HG02884 (cell line): ENCODE results near the gene TGFBR3.
"Not testable (repeated sequence)": the region's sequence is repeated elsewhere in the genome, so short reads cannot be mapped to it uniquely, and the experiment has no call there.

Experiments used
- ATAC-seq: cut with Tn5 transposase; IDR thresholded peaks from one replicate; pipeline ENCODE4 v1.9.1; 2021; ENCODE audit warnings: mild to moderate bottlenecking, moderate library complexity; ENCODE audit not compliant: unreplicated experiment

TGFBR3 gene

GRCh38 chr1:91884459-91885212 lies 1.3 kb downstream of the TGFBR3 start:
- no peak for ATAC-seq

DNA sequence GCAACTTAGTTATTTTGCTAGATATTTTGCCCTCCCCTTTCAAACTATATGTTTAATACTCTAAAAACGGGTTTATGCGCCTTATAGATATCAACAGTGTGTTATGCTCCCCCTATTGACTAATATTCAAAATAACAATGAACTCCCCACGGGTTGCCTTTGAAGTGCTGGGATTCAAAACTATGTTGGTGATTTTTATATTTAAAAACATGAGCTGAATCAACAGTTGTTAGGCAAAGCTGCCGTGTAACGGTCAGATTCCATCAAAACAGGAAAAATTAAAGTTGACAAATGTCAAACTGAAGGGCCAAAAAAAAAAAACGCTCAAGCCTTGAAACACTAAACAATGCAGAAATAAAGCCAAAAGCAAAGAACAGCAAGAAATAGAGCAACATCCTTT lies 2.5 kb downstream of the TGFBR3 start:
- ATAC-seq: no peak

GRCh38 chr1:91881280-91881679 lies 4.7 kb downstream of the TGFBR3 start:
- ATAC-seq: no peak

GRCh38 chr1:91879733-91880132 lies 6.2 kb downstream of the TGFBR3 start:
- no peak for ATAC-seq

DNA sequence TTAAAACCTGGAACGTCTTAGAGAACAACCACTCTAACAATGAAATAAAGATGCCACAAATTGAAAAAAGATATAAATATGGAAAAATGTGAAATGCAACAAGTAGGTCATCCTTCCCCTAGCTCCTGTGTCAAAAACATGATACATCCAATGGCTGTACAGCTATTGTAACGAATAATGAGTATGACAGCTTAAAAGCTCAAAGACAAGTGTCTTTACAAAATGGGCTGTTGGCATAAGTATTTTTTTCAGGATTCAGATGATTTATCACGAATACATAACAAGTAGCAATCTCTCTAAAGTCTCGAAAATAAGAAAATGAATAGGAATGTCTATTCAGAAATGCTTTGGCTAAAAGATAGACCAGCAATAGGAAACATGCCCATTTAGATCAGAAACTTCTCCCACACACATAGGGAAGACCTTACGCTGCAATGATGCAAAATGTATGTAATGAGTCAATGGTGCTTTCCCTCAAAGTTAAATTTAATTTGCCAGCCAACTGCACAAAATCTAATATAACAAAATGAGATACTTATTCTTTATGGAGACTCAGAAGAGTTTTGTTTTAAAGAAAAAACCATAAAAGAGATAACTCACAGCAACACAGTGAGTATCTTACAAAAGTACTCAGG lies 8.3 kb downstream of the TGFBR3 start:
- peak; percentile 59 for ATAC-seq

DNA sequence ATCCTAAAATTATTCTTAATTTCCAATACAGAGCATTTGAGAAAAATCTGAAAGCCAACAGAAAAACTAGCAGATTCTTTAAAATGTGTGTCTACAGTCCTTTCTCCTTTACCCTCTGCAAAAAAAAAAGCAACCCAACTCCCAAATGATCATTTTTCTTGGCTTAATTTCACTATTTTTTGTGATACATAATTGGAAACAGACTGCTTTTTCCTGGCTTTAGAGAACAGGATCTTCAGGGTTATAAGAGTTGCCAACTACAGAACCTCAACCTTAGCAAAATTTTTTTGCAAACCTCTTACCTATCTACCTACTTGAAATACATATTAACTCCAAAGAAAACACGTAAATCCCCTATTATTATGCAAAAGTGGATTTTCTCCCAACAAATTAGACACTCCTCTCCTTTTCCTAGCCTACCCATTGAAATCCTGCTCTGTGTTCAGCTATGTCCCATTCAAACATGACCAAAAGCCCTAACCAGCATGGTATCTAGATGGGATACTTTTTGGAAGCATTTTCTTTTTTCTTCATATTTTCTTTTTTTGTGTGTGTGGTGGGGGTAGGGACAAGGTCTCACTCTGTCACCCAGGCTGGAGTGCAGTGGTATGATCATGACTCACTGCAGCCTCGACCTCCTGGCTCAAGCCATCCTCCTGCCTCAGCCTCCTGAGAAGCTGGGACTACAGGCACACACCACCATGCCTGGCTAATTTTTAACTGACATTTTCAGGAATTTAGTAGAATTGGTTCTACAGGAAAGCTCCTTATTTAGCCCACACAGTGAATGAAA lies 9.0 kb downstream of the TGFBR3 start:
- ATAC-seq: no peak

DNA sequence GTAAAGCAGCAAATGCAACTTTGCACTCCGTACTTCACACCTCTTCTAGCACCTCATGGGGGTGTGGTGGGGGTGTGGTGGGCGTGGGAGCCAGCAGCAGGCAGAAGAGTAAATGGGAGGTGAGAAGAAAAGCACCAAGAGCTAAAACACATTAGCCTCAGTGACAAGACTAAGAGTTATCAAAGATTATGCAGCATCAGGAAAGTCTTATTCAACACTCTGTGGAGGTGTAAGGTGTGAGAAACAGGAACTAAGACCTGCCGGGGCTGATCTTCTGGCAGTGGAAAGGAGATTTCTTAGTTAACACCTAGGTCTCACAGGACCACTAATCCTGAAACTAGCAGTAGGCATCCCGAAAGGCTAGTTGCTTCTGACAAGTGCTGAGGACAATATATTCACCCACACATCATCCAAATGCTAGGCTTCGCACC lies 9.9 kb downstream of the TGFBR3 start:
- peak; percentile 80 for ATAC-seq

- no peak for ATAC-seq
Observed at GRCh38 chr1:91874167-91874566, 11.8 kb downstream of the TGFBR3 start.

GRCh38 chr1:91872559-91873081 lies 13.3 kb downstream of the TGFBR3 start:
- ATAC-seq: peak; percentile 36

DNA sequence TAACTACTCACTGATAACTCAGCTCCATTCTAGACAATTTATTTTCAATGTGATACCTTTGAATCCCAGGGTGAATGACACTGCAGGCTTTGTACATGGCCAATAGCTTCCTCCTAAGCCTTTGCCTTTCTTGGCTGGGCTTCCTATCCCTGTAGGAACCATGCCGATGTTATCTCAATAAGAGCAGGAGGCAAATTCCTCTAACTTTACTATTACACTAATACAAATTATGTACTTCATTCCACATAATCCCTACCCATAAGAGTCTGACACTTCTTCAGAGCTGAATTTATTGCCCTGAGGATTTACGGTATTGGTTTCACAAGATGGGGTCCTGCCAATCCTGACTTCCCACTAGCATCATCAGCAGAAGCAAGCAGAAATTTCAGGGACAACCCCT lies 14.0 kb downstream of the TGFBR3 start:
- ATAC-seq: no peak

DNA sequence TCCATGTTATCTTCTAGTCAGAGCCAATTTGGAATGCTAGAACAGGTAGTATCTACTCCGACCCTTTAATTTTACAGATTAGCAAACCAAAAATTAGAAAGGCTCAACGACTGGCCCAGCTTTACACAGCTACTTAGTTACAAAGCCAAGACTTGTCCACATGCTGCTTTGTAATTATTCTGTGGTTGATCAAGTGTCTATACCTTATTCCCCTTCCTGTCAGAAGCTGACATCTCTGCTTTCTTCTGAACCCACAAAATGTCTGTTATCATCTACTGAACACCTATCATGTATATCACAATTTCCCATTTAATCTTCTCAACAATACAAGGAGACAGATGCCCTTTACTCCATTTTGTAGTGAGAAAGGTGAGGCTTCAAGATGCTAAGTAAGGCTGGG lies 15.6 kb downstream of the TGFBR3 start:
- ATAC-seq: no peak

- ATAC-seq: no peak
Observed at GRCh38 chr1:91866425-91866824, 19.5 kb downstream of the TGFBR3 start.

GRCh38 chr1:91864017-91864700 lies 21.8 kb downstream of the TGFBR3 start:
- ATAC-seq: no peak

DNA sequence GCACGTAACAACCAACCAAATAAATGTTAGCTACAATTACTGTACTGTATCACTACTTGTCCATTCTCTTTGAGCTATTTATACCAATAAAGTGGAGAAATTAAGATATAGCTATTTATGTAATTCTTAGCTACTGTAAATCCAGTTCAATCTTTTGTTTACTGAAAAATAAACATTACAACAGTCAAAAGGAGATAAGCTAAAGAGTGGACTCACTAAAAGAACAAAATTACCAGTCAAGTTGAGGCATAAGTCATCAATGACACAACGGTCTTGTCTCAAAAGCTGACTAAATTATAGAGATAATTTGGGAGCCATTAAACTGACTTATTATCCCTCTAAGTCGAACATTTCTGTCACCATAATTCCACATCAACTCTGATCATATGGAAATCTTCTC lies 22.5 kb downstream of the TGFBR3 start:
- ATAC-seq: no peak

- no peak for ATAC-seq
Observed at GRCh38 chr1:91862120-91862519, 23.8 kb downstream of the TGFBR3 start.

DNA sequence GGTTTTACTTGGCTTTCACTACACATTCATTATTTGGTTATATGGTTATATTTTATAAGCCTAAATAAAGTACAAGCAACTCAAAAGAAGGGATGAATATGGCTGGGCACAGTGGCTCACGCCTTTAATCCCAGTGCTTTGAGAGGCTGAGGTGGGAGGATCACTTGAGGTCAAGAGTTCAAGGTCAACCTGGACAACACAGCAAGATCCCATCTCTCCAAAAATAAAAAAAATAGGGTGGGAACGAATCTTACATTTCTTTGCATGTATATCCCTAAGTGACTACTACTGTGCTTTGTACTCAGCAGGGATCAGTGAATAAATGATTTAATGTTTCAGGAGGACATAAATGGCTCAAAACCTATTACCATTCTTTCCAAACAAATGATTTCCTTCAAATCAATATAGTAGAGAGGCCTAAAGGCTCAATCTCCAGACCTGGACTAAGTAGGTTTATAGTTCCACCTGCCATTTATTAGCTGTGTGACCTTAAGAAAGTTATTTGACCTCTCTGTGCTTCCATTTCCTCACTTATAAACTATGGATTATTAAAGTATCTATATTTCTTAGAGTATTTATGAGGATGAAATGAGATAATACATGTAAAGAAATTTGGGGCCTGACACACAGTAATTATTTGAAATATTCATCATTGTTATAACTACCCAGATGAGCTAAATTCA lies 28.3 kb downstream of the TGFBR3 start:
- no peak for ATAC-seq

DNA sequence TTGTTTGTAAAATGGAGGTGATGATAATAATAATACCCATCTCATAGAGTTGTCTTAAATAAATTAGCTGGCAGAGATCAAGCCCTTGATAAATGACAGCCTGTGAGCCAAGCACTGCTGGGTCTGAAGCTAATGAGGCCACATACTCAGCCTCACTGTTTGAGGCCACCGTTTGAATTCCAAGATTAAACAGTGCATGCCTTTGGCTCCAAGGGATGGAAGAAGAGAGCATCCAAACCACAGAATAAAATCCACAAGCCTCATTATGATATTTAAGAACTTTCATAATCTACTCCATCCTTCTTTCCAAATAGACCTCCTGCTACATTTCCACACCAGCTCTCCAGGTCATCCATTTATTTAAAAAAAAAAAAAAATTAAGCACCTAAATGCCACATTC lies 29.0 kb downstream of the TGFBR3 start:
- ATAC-seq: no peak

DNA sequence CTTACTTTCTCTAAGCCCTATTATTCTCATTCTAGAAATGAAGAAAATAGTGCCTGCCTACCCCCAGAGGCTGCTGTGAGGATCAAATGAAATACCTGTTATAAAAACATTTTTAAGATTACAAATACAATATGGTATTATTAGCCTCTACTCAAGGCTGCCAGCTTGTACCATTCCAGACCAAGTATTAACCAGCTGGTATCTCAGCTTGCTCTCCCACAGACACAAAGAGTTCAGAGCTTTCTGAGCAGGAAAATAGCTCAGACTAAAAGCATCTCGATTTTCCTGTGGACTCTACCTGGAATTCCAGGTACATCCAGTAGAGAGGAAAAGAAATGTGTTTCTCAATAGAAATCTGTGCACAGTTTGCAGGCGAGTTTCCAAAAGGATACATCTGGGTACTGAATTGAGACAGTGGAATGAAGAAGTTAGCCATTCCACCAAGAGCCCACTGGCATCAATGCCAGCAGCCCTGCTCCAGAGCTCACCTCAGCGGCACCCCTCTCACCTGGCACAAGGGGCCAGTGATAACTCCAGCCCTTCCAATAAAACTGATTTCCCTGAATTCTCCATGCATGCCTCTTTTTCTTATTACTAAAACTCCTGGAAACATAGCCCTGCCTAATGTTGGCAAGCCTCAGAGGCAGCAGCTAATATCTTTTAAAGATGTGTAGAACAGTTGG lies 31.0 kb downstream of the TGFBR3 start:
- no peak for ATAC-seq

GRCh38 chr1:91853397-91853796 lies 32.6 kb downstream of the TGFBR3 start:
- no peak for ATAC-seq

DNA sequence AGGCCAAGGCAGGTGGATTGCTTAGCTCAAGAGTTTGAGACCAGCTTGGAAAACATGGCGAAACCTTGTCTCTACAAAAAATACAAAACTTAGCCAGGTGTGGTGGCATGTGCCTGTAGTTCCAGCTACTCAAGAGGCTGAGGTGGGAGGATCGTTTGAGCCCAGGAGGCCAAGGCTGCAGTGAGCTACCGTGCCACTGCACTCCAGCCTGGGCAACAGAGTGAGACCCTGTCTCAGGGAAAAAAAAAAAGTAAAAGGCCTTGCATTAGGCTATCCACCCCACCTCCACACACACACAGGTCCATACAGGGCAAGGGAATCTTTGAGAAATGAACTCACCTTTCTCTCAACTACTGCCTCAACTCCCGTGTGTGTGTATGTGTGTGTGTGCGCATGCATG lies 33.9 kb downstream of the TGFBR3 start:
- ATAC-seq: not testable (repeated sequence)
